HEK293 (cell line): ENCODE data around the gene DCTN1.

ENCODE experiments used
- KLF1 ChIP-seq: fragments of 450-650 bp; formaldehyde crosslinking; IDR thresholded peaks from 2 replicates; pipeline ENCODE4 v1.5.1; 2016; ENCODE audit warnings: missing biosample characterization, missing genetic modification characterization
- ZBTB20 ChIP-seq: fragments of 450-650 bp; formaldehyde crosslinking; IDR thresholded peaks from 2 replicates; pipeline ENCODE4 v1.5.1; 2016; ENCODE audit warnings: missing biosample characterization, missing genetic modification characterization
- TF ChIP-seq, protein P1 (sequence below): fragments of 450-650 bp; formaldehyde crosslinking; IDR thresholded peaks from 2 replicates; pipeline ENCODE4 v1.5.1; 2016; ENCODE audit warnings: missing biosample characterization, missing genetic modification characterization
- TF ChIP-seq, protein P2 (sequence below): fragments of 450-650 bp; formaldehyde crosslinking; IDR thresholded peaks from 2 replicates; pipeline ENCODE4 v1.5.1; 2016; ENCODE audit warnings: missing biosample characterization, missing genetic modification characterization

DNA sequence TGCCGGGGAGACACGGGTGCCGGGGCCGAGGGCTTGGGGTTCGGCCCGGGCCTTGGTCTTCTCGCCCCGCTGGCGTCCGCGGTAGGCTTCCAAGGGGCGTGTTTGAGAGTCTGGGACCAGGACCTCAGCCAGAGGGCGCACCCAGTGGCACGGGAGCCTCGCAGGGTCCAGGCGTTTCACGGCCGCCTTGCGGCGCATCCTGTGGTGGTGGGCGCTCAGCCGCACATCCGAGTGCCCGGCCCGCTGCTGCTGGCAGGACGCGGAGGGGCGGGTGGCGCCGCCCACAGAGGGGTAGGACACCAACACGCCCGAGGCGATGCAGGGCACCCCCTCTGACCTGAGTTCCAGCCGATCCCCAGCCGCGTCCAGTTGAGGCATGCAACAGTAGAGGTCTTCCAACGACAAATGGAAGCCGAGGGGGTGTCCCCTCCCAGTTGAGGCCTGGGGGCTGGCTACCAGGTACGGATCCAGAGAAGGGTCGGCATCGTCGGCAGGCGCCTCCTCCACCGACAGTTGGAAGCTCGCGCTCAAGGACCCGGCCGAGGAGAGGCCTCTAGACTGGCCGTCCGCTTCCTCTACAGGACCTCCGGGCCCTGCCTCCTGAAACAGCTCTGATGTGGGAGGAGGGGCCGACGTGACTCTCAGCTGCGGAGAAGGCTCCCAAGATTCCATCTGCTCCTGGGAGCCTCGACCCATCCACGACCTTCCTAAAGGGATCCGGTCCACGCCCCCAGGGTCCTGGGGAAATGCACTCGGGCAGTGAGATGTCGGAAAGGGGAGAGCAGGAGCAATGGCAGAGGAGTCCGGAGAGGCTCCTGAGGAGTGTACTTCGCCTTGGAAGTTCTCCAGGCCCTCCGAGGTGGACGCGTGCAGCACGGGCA lies 35.0 kb upstream of the DCTN1 start:
- TF ChIP-seq, protein P1, sequence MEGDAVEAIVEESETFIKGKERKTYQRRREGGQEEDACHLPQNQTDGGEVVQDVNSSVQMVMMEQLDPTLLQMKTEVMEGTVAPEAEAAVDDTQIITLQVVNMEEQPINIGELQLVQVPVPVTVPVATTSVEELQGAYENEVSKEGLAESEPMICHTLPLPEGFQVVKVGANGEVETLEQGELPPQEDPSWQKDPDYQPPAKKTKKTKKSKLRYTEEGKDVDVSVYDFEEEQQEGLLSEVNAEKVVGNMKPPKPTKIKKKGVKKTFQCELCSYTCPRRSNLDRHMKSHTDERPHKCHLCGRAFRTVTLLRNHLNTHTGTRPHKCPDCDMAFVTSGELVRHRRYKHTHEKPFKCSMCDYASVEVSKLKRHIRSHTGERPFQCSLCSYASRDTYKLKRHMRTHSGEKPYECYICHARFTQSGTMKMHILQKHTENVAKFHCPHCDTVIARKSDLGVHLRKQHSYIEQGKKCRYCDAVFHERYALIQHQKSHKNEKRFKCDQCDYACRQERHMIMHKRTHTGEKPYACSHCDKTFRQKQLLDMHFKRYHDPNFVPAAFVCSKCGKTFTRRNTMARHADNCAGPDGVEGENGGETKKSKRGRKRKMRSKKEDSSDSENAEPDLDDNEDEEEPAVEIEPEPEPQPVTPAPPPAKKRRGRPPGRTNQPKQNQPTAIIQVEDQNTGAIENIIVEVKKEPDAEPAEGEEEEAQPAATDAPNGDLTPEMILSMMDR (tag by site-specific recombination): no peak
- no peak for TF ChIP-seq KLF1 (tag by site-specific recombination)
- TF ChIP-seq, protein P2, sequence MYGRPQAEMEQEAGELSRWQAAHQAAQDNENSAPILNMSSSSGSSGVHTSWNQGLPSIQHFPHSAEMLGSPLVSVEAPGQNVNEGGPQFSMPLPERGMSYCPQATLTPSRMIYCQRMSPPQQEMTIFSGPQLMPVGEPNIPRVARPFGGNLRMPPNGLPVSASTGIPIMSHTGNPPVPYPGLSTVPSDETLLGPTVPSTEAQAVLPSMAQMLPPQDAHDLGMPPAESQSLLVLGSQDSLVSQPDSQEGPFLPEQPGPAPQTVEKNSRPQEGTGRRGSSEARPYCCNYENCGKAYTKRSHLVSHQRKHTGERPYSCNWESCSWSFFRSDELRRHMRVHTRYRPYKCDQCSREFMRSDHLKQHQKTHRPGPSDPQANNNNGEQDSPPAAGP (tag by site-specific recombination): no peak
- no peak for TF ChIP-seq ZBTB20 (tag by site-specific recombination)
